ENCODE results near the gene ELFN2. TPM values are rescaled to one million over a fixed set of nuclear protein-coding genes. Genes with fewer than 3 reads are reported as not detected.
A peak's percentile ranks its signal among the peaks of the same experiment; 100 is the strongest.

Gene ELFN2
- total and polyA plus RNA-seq, 2 of the 13 experiments (the other 11 are each of a cell fraction or from before 2014, with no cell fraction given), result 0.01 TPM; not detected in 1

GRCh38 chr22:37457093-37457893, 30.0 kb upstream of the ELFN2 start (continued):
- TF ChIP-seq EED (CRISPR knock-in tag; IDR thresholded peaks at IDR 0.05) (no peak), SP140L (CRISPR knock-in tag; IDR thresholded peaks at IDR 0.05; ENCODE audit: borderline replicate concordance) (no peak), REST (IDR thresholded peaks at IDR 0.05; ENCODE audit: borderline replicate concordance in 1 of 2, low read depth in 1 of 2, low read length in 2 of 2) (peak in 1 of 2 experiments; percentile 35; a peak in 2 of 4 replicates), GMEB2 (CRISPR knock-in tag; IDR thresholded peaks at IDR 0.05; ENCODE audit: low read depth) (no peak), ZSCAN21 (CRISPR knock-in tag; IDR thresholded peaks at IDR 0.05; ENCODE audit: borderline replicate concordance) (peak; percentile 58; the same call in 1 of the 2 replicates), TEAD3 (CRISPR knock-in tag; optimal IDR thresholded peaks at IDR 0.05; ENCODE audit: borderline replicate concordance) (peak; percentile 62), RFX1 (IDR thresholded peaks at IDR 0.05) (no peak), SMARCE1 (IDR thresholded peaks at IDR 0.05; ENCODE audit: borderline replicate concordance) (no peak), SMC3 (IDR thresholded peaks at IDR 0.05; ENCODE audit: low read length) (peak; percentile 89), HMGXB4 (CRISPR knock-in tag; IDR thresholded peaks at IDR 0.05; ENCODE audit: borderline replicate concordance in 1 of 2, low read depth in 1 of 2) (peak in 1 of 2 experiments; percentile 46; a peak in 1 of 4 replicates), ZNF747 (CRISPR knock-in tag; IDR thresholded peaks at IDR 0.05; ENCODE audit: borderline replicate concordance) (0 out of 2 replicates have a peak, but pooled peaks have one; percentile 27), ZNF501 (CRISPR knock-in tag; IDR thresholded peaks at IDR 0.05) (no peak), ZNF572 (CRISPR knock-in tag; IDR thresholded peaks at IDR 0.05) (peak; percentile 12; the same call in 1 of the 2 replicates), XRCC5 (optimal IDR thresholded peaks at IDR 0.05; ENCODE audit: low read length) (peak; percentile 38), TOE1 (CRISPR knock-in tag; IDR thresholded peaks at IDR 0.05) (no peak), STAG1 (CRISPR knock-in tag; IDR thresholded peaks at IDR 0.05) (peak; percentile 96), CTCF (CRISPR knock-in tag; IDR thresholded peaks at IDR 0.05) (peak; percentile 98), TRIM24 (CRISPR knock-in tag; IDR thresholded peaks at IDR 0.05) (no peak), HCFC1 (IDR thresholded peaks at IDR 0.05; ENCODE audit: low read depth, low read length) (no peak), SALL1 (CRISPR knock-in tag; IDR thresholded peaks at IDR 0.05) (peak; percentile 29; the same call in 1 of the 2 replicates), AKAP8 (CRISPR knock-in tag; IDR thresholded peaks at IDR 0.05) (no peak)

All from HepG2 (cell line).